Measurements from ENCODE around the gene CCT8.
"Not testable (repeated sequence)": the region's sequence is repeated elsewhere in the genome, so short reads cannot be mapped to it uniquely, and the experiment has no call there.

The CCT8 gene

DNA sequence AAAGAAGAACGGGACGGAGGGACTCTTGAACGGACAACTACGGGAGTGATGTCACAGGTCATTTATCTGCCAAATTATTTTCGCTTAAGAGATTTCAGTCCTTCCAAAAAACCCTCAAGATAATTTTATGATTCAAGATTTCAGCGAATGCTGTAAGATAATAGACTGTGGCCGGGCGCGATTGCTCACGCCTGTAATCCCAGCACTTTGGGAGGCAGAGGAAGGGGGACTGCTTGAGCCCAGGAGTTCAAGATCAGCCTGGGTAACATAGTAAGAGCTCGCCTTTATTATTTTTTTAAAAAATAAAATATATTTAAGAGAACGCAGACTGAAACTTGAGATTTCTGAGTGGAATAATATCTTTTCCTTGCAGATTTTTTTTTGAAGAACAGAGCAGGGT is 54.9 kb downstream of the CCT8 start:
- TF ChIP-seq, protein P1, sequence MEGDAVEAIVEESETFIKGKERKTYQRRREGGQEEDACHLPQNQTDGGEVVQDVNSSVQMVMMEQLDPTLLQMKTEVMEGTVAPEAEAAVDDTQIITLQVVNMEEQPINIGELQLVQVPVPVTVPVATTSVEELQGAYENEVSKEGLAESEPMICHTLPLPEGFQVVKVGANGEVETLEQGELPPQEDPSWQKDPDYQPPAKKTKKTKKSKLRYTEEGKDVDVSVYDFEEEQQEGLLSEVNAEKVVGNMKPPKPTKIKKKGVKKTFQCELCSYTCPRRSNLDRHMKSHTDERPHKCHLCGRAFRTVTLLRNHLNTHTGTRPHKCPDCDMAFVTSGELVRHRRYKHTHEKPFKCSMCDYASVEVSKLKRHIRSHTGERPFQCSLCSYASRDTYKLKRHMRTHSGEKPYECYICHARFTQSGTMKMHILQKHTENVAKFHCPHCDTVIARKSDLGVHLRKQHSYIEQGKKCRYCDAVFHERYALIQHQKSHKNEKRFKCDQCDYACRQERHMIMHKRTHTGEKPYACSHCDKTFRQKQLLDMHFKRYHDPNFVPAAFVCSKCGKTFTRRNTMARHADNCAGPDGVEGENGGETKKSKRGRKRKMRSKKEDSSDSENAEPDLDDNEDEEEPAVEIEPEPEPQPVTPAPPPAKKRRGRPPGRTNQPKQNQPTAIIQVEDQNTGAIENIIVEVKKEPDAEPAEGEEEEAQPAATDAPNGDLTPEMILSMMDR (IDR thresholded peaks at IDR 0.05; ENCODE audit: low read depth, low read length) = no peak
- peak overlapping the region; percentile 89 for H3K4me3 ChIP-seq (ENCODE audit: low read depth, low read length)

DNA sequence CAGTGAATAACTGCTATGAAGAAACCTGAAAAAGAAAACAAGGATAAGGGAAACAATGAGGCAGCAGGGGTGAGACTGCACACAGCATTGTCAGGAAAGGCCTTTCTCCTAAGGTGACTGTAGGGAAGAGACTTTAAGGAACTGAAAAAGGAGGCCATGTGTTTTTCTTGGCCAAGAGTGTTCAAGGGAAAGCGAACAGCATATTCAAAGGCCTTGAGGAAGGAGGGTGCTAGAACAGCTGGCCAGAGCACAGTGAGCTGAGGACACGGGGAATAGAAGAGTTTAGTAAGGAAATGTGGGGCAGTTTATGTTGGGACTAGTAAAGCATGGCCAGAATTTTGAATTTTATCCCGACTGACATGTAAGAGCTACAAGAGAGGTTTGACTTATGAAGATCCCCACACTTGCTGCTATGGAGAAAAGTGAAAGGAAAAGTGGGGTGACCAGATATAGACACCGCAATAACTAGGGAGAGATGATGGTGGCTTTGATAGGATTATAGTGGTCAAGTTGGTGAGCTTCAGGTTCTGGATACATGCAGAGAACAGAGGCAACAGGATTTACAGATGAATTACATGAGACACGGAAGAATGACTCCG is 55.7 kb downstream of the CCT8 start:
- no peak overlapping the region; the same call in 1 of the 2 replicates for H3K4me3 ChIP-seq (ENCODE audit: low read depth, low read length)
- TF ChIP-seq, protein P1 (IDR thresholded peaks at IDR 0.05; ENCODE audit: low read depth, low read length) = no peak

DNA sequence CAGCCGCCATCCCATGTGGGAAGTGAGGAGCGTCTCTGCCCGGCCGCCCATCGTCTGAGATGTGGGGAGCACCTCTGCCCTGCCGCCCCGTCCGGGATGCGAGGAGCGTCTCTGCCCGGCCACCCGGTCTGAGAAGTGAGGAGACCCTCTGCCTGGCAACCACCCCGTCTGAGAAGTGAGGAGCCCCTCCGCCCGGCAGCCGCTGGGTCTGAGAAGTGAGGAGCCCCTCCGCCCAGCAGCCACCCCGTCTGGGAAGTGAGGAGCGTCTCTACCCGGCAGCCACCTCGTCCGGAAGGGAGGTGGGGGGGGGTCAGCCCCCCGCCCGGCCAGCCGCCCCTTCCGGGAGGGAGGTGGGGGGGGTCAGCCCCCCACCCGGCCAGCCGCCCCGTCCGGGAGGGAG is 62.2 kb downstream of the CCT8 start:
- H3K4me3 ChIP-seq (ENCODE audit: low read depth, low read length) = not testable (repeated sequence)

DNA sequence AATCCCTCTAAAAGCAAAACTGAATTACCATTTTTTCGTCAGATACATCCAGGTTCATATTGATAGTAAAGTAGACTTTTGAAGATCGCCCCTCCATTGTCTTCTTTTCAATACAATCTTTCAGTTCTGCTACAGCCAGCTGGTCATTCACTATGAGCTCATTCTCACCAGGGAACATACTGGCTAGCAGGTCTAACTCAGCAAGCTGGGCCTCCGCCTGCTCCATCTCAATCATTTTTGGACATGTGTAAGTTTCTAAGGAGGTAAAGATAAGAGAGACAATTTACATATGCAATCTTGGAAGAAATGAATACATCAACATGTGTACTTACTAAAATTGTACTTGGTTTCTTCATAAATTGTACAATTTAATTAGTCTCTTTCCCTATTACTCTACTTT is 65.1 kb downstream of the CCT8 start:
- TF ChIP-seq, protein P1 (IDR thresholded peaks at IDR 0.05; ENCODE audit: low read depth, low read length) = no peak
- H3K4me3 ChIP-seq (ENCODE audit: low read depth, low read length) = no peak overlapping the region

DNA sequence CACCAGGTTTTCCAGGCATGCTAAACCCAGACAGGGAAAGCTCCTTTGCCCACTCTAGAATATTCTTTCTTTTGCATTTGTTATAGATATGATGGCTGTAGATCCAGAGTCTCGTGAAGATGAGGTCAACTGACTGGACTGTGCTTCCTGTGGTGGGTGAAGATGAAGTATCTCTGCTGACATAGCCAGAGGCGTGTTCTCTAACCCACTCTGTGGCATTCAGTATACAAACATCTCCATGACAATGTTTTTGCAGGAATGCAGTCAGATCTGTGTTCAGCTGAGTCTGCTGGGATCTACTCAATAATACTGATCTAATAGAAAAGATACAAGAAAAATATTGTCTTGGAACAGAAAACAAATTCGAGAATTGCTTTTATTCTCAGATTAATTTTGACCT is 65.6 kb downstream of the CCT8 start:
- no peak overlapping the region for H3K4me3 ChIP-seq (ENCODE audit: low read depth, low read length)
- TF ChIP-seq, protein P1 (IDR thresholded peaks at IDR 0.05; ENCODE audit: low read depth, low read length) = no peak

DNA sequence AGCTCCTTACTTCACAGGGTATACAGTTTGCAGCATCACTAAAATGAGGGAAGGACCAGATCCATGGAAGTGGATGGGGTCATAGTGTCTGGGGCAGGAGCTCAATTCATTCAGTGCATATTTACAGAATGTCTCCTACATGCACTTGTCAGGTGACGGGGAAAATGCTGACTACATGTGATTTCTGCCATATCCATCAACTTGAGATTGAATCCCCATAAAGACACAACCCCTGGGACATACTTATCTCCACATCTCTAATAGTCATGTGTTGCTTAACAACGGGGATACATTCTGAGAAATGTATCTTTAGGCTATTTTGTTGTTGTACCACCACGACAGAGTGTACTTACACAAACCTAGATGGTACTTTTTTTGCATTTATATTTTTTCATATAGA is 66.3 kb downstream of the CCT8 start:
- H3K4me3 ChIP-seq (ENCODE audit: low read depth, low read length) = no peak overlapping the region
- TF ChIP-seq, protein P1 (IDR thresholded peaks at IDR 0.05; ENCODE audit: low read depth, low read length) = no peak

All from WI38 (cell line).